ENCODE measurements around the gene RDH13.

Gene RDH13

GRCh38 chr19:55096061-55096701 lies 33.2 kb upstream of the RDH13 start:
- no peak overlapping the region for H3K4me3 ChIP-seq (ENCODE audit: control insufficient read depth, low read depth, low read length)
- DNase-seq (ENCODE audit: low read depth), result no peak
- no peak for TF ChIP-seq CTCF (conservative IDR thresholded peaks at IDR 0.05; ENCODE audit: control insufficient read depth, insufficient read depth, low read depth, low read length)

GRCh38 chr19:55095260-55096060 lies 32.5 kb upstream of the RDH13 start:
- no peak for TF ChIP-seq CTCF (conservative IDR thresholded peaks at IDR 0.05; ENCODE audit: control insufficient read depth, insufficient read depth, low read depth, low read length)
- DNase-seq (ENCODE audit: low read depth), result no peak
- no peak overlapping the region for H3K4me3 ChIP-seq (ENCODE audit: control insufficient read depth, low read depth, low read length)

- no peak for DNase-seq (ENCODE audit: low read depth)
- H3K4me3 ChIP-seq (ENCODE audit: control insufficient read depth, low read depth, low read length), result no peak overlapping the region
- TF ChIP-seq CTCF (conservative IDR thresholded peaks at IDR 0.05; ENCODE audit: control insufficient read depth, insufficient read depth, low read depth, low read length), result no peak
These were observed 31.7 kb upstream of the RDH13 start for GRCh38 chr19:55094456-55095259.

- TF ChIP-seq CTCF (conservative IDR thresholded peaks at IDR 0.05; ENCODE audit: control insufficient read depth, insufficient read depth, low read depth, low read length), result no peak
- no peak overlapping the region for H3K4me3 ChIP-seq (ENCODE audit: control insufficient read depth, low read depth, low read length)
- no peak for DNase-seq (ENCODE audit: low read depth)
These were observed 29.7 kb upstream of the RDH13 start for GRCh38 chr19:55092423-55093318.

- H3K4me3 ChIP-seq (ENCODE audit: control insufficient read depth, low read depth, low read length), result no peak overlapping the region
- no peak for DNase-seq (ENCODE audit: low read depth)
- no peak for TF ChIP-seq CTCF (conservative IDR thresholded peaks at IDR 0.05; ENCODE audit: control insufficient read depth, insufficient read depth, low read depth, low read length)
These were observed 29.0 kb upstream of the RDH13 start for GRCh38 chr19:55091955-55092354.
